Esophagus mucosa (tissue), 1 donor: Measurements from ENCODE around the gene WFIKKN1. TPM values are rescaled to one million over a fixed set of nuclear protein-coding genes. Genes with fewer than 3 reads are reported as not detected.

Experiments
- ATAC-seq: fragments of 200-7000 bp; cut with Tn5 transposase; one replicate; pipeline ENCODE4 v1.9.1; 2020
- total RNA-seq: library from RNA; stranded (reverse); gene quantifications from one replicate; pipeline ENCODE4 v1.2.4, GENCODE V29; 2023
- donor health status: DM: yes; HTN: yes; CAD: no.

Gene WFIKKN1
- total RNA-seq, 1 donor from 2014 or later, result 0.08 TPM

GRCh38 chr16:637081-638018 lies 6.6 kb downstream of the WFIKKN1 start:
- ATAC-seq, result peak; percentile 84

GRCh38 chr16:638034-638543 lies 7.3 kb downstream of the WFIKKN1 start:
- no peak for ATAC-seq

DNA sequence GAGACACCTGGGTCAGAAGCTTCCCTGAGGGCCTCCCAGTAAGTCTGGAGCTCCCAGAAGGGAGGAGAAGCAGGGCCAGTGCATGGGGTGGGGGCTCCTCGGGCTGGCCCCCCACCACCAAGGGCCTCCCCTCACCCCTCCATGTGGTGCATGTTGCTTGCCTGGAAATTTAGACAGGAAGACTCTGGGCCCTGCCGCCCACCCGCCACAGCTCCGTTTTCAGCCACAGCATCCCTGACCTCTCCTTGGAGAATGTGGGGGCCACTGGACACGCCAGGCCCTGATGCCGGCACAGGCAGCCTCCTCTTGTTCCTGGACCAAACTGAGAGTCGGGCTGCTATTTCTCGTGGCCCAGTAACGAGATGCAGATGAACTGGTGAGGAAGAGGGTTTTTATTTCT lies 8.1 kb downstream of the WFIKKN1 start:
- ATAC-seq, result no peak

DNA sequence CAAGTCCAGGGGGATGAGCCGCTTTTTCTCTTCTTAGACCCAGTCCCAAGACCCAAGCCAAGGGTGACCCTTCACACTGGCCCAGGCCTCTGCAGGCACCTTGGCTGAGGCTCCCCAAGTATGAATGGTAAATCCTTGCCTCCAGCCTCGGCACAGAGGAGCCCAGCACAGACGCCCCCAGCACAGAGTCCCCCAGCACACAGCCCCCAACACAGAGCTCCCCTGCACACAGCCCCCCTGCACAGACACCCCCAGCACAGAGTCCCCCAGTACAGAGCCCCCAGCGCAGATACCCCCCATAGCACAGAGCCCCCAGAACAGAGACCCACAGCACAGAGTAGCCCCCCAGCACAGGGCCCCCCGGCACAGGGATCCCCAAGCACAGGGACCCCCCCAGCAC lies 9.8 kb downstream of the WFIKKN1 start:
- ATAC-seq, result no peak

GRCh38 chr16:641326-642188 lies 10.8 kb downstream of the WFIKKN1 start, which contains the start of gene MCRIP2:
TSS of gene MCRIP2 (plus strand) at chr16:641828. CDS start at chr16:641992, 164 bp downstream.
- peak; percentile 11 for ATAC-seq

- ATAC-seq, result peak; percentile 13
Observed at GRCh38 chr16:642189-643049, 11.6 kb downstream of the WFIKKN1 start.

GRCh38 chr16:643050-643368 lies 12.2 kb downstream of the WFIKKN1 start:
- no peak for ATAC-seq

GRCh38 chr16:644556-644955 lies 13.8 kb downstream of the WFIKKN1 start:
- no peak for ATAC-seq

DNA sequence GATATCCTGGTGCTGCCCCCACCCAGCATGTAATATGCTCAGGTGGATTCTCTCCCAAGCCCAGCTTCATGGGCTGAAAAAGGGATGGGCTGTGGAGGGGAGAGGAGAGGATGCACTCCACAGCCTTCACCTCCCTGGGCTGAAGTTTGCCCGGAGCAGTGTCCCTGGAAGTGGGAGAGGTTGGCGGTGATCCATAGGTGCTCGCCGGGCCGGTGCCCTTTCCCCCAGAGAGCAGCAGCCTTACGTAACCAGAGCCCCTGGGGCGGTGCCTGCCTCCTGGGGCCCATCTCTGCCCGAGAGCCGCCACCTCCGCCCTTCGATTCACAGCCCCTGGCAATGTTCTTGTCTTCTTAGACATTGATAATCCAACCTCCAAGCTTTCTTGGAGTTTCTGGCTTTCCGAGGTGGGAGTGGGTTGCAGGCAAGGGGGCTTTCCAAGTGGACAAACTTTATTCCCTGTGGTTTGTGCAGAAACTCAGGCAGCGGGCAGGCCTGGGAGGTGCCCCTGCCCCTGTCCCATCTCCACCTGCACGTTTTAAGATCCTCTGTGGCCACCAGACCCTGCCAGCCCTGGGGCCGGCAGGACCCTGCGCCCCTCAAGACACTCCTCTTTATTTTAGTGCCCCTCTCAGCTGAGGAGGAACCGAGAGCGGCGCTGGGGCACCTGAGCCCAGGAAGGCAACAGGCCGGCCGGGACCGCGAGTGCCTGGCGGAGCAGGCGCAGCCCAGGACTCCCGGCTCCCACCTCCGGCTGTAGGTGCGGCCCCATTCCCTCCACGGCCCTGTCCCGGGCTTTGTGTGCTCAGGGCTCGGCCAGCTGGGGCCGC lies 15.3 kb downstream of the WFIKKN1 start:
- no peak for ATAC-seq

GRCh38 chr16:646679-647172 lies 15.9 kb downstream of the WFIKKN1 start:
- no peak for ATAC-seq

DNA sequence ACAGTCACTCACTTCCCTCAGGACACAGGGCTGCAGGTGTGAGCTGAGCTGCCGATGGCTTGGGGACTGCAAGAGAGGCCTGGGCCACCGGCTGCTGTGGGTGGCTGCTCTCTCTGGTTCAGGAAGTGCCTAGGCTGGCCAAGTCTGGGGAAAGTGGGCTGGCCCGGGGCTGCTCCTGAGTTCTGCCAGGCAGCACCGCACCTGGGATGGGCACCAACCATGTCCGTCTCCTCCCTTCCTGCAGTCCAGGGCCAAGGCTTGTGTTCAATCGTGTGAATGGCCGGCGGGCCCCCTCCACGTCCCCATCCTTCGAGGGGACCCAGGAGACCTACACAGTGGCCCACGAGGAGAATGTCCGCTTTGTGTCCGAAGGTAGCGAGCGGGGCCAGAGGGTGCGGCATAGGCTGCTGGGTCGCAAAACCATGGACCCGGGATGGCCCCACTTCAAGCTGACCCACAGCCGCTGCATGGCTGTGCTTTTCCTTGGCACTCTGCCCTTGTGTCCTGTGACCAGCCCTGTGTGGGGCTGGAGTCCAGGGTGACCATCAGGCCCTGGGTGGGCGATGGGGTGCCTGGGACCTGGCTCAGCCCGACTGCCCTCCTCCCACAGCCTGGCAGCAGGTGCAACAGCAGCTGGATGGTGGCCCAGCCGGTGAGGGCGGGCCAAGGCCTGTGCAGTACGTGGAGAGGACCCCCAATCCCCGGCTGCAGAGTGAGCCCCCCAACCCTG lies 16.6 kb downstream of the WFIKKN1 start:
- no peak for ATAC-seq

- no peak for ATAC-seq
Observed at GRCh38 chr16:648071-648780, 17.4 kb downstream of the WFIKKN1 start.

GRCh38 chr16:648781-649589 lies 18.2 kb downstream of the WFIKKN1 start, which contains the start of gene WDR90:
TSS of gene WDR90 (plus strand) at chr16:649365. CDS start at chr16:649417, 52 bp downstream.
- ATAC-seq, result peak; percentile 80

DNA sequence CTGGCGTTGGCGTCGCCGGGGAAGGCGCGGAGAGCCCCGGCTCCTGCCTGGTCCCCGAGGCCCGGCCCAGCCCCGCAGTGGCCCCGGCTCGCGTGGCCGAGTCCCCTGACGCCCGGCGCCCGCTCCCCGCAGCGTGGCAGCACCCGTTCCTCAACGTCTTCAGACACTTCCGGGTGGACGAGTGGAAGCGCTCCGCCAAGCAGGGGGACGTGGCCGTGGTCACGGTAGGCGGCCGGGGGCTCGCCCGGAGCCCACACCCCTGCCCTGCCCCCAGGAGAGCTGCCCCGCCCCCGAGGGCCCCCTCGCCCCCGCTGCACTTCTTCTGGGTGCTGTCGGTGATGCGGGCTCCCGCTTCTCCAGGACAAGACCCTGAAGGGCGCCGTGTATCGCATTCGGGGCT lies 18.8 kb downstream of the WFIKKN1 start:
- peak; percentile 1 for ATAC-seq

DNA sequence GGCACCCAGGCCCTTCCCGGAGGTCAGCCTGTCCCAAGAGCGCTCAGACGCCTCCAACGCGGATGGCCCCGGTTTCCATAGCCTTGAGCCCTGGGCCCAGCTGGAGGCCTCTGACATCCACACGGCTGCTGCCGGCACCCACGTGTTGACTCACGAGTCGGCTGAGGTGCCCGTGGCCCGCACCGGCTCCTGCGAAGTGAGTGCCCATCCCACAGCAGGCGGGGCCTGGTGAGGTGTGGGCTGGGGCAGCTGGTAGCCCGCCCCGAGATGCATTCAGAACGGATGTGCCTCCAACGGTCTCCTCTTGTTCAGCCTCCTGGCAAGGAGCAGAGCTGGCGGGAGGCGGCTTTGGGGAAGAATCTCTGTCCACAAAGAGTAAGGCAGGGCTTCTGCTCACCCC lies 21.1 kb downstream of the WFIKKN1 start:
- ATAC-seq, result no peak

DNA sequence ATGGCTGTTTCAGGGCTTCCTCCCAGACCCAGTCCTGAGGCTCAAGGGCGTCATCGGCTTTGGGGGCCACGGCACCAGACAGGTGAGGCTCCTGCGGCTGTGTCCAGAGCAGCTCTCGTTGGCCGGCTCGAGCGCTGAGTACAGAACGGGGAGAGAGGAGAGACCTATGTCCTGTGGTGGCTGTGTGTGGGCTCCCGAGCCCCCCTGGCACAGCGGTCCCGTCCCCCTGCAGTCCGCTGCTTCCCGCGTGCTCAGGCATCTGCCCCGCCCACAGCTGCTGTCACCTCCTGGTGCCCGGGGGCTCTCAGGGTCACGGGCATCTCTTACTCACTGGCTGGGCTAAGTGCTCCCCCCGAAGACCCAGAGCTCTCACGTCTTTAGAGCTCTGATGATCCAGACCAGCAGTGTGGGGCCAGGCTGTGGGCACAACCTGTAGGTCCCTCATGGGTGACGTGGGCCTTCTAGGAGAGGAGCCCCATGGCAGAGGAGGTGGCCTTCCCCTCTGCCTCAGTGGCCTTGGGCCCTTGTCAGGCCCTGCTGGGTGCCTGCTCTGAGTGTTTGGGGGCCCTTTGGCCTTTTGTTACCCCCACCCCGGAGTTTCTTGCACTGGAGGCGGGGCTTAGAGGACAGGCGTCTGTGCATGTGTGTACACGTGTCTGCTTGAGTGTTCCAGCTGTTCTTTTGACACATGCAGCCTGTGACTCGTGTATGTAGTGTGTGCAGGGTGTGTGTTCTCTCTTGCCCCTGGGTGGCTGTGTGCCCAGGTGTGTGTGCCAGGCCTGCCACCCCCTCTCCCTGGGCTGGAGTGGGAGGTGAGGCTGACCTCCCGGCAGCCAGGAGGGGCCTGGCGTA lies 21.9 kb downstream of the WFIKKN1 start:
- no peak for ATAC-seq

- no peak for ATAC-seq
Observed at GRCh38 chr16:654034-654433, 23.2 kb downstream of the WFIKKN1 start.

DNA sequence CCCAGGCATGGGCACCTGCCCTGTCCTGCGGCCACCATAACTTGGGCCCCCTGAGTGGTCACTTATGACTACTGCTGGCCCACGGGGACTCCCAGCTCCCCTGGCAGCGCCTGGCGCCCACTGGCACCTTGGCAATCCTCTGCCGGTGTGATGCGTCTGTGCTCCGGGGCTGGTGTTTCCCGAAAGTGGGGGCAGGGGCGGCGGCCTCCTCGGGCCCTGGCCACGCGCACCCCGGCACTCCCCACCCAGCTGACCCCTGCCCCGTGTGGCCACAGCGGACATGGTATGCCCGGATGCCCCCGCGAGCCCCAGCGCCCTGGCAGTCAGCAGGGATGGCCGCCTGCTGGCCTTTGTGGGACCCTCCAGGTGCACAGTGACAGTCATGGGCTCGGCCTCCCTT lies 26.7 kb downstream of the WFIKKN1 start:
- no peak for ATAC-seq
